Measurements from ENCODE around the gene LRRC25.
"Not testable (repeated sequence)": the region's sequence is repeated elsewhere in the genome, so short reads cannot be mapped to it uniquely, and the experiment has no call there.

Gene LRRC25

DNA sequence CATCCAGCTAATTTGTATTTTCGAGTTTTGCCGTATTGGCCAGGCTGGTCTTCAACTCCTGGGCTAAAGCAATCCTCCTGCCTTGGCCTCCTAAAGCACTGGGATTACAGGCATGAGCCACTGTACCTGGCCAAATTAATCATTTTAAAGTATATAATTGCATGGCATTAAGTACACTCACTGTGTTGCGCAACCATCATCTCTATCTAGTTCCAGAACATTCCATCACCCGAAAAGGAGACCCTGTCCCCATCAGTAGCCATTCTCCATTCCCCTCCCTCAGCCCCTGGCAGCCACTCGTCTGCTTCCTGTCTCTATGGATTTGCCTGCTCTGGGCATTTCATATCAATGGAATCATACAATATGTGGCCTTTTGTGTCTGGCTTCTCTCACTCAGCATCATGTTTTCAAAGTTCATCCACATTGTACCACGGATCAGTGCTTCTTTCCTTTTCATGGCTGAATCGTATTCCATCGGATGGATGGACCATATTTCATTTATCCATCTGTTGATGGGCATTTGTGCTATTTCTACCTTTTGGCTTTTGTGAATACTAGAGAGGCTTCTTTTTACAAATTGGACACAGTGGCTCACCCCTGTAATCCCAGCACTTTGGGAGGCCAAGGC, 43.9 kb downstream of the LRRC25 start:
- no peak overlapping the region for H3K4me3 ChIP-seq (ENCODE audit: low read depth, low read length)
- no peak for DNase-seq (ENCODE audit: low read depth)
- TF ChIP-seq, protein P1, sequence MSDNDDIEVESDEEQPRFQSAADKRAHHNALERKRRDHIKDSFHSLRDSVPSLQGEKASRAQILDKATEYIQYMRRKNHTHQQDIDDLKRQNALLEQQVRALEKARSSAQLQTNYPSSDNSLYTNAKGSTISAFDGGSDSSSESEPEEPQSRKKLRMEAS (IDR thresholded peaks at IDR 0.05; ENCODE audit: low read depth, low read length) = no peak
- TF ChIP-seq POLR2A (IDR thresholded peaks at IDR 0.05; ENCODE audit: extremely low read depth, insufficient read length) = no peak
- TF ChIP-seq MYC (IDR thresholded peaks at IDR 0.05; ENCODE audit: low read depth, low read length) = no peak
- TF ChIP-seq, protein P2, sequence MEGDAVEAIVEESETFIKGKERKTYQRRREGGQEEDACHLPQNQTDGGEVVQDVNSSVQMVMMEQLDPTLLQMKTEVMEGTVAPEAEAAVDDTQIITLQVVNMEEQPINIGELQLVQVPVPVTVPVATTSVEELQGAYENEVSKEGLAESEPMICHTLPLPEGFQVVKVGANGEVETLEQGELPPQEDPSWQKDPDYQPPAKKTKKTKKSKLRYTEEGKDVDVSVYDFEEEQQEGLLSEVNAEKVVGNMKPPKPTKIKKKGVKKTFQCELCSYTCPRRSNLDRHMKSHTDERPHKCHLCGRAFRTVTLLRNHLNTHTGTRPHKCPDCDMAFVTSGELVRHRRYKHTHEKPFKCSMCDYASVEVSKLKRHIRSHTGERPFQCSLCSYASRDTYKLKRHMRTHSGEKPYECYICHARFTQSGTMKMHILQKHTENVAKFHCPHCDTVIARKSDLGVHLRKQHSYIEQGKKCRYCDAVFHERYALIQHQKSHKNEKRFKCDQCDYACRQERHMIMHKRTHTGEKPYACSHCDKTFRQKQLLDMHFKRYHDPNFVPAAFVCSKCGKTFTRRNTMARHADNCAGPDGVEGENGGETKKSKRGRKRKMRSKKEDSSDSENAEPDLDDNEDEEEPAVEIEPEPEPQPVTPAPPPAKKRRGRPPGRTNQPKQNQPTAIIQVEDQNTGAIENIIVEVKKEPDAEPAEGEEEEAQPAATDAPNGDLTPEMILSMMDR (IDR thresholded peaks at IDR 0.05; ENCODE audit: low read depth, low read length) = no peak

DNA sequence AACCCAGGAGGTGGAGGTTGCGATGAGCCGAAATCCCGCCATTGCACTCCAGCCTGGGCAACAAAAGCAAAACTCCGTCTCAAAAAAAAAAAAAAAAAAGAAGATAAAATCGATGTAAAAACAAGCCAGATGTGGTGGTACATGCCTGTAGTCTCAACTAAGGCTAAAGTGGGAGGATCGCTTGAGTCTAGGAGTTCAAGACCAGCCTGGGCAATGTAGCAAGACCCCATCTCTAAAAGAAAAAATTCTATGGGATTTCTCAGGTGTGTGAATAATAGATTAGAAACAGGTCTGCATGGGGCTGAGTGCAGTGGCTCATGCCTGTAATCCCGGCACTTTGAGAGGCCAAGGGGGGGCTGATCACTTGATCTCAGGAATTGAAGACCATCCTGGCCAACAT, 45.9 kb downstream of the LRRC25 start:
- TF ChIP-seq, protein P2 (IDR thresholded peaks at IDR 0.05; ENCODE audit: low read depth, low read length) = no peak
- no peak for TF ChIP-seq MYC (IDR thresholded peaks at IDR 0.05; ENCODE audit: low read depth, low read length)
- TF ChIP-seq, protein P1 (IDR thresholded peaks at IDR 0.05; ENCODE audit: low read depth, low read length) = no peak
- DNase-seq (ENCODE audit: low read depth) = no peak
- no peak overlapping the region for H3K4me3 ChIP-seq (ENCODE audit: low read depth, low read length)

DNA sequence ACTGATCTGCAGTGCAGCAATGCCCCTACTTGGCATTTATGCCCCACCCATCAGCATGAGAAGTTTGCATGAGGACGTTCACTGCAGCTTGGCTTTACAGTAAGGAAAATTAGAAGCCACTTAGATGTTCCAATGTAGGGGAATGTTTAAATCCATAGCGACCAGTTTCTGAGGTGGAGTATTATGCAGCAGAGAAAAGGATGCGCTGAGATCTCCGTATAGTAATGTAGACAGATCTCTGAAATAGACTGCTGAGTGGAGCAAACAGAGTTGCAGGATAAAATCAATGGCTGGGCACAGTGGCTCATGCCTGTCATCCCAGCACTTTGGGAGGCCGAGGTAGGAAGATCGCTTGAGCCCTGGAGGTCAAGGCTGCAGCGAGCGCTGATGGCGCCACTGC, 46.9 kb downstream of the LRRC25 start:
- TF ChIP-seq, protein P2 (IDR thresholded peaks at IDR 0.05; ENCODE audit: low read depth, low read length) = no peak
- TF ChIP-seq POLR2A (IDR thresholded peaks at IDR 0.05; ENCODE audit: extremely low read depth, insufficient read length) = no peak
- no peak for TF ChIP-seq MYC (IDR thresholded peaks at IDR 0.05; ENCODE audit: low read depth, low read length)
- TF ChIP-seq, protein P1 (IDR thresholded peaks at IDR 0.05; ENCODE audit: low read depth, low read length) = no peak
- no peak for DNase-seq (ENCODE audit: low read depth)
- no peak overlapping the region for H3K4me3 ChIP-seq (ENCODE audit: low read depth, low read length)

DNA sequence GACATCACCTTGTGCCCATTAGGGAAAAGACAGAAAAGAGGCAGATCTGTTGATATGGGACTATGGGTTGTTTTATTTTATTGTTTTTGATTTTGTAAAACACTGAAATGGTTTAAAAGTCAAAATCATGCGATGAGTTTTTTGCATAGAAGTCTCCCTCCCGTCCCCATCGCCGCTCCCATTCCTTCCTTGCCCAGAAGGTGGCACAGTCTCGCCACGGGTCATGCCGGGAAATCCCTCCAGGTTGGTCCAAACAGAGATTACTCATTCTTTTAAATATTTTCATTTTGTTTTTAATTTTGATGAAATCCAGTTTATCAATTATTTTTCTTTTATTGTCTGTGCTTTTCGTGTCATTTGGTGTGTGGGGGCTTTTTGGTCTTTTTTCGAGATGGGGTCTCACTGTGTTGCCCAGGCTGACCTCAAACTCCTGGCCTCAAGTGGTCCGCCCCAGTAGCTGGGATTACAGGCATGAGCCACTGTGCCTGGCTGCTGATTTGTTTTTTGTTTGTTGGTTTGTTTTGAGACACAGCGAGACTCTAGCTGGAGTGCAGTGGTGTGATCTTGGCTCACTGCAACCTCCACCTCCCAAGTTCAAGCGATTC, 47.8 kb downstream of the LRRC25 start:
- DNase-seq (ENCODE audit: low read depth) = peak; percentile 56
- no peak overlapping the region for H3K4me3 ChIP-seq (ENCODE audit: low read depth, low read length)
- TF ChIP-seq, protein P1 (IDR thresholded peaks at IDR 0.05; ENCODE audit: low read depth, low read length) = no peak
- TF ChIP-seq, protein P2 (IDR thresholded peaks at IDR 0.05; ENCODE audit: low read depth, low read length) = peak; percentile 66

DNA sequence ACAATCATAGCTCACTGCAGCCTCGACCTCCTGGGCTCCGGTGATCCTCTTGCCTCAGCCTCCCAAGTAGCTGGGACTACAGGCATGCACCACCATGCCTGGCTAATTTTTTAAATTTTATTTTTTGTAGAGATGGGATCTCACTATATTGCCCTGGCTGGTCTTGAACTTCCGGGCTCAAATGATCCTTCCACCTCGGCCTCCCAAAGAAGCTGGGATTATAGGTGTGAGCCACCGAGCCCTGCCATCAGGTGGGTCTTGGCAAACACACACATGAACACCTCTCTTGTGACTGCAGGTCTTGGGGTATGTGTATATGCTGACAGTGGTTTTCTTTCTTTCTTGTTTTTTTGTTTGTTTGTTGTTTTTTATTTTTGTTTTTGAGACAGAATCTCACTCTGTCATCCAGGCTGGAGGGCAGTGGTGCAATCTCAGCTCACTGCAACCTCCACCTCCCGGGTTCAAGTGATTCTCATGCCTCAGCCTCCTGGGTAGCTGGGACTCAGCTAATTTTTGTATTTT, 48.5 kb downstream of the LRRC25 start:
- not testable (repeated sequence) for H3K4me3 ChIP-seq (ENCODE audit: low read depth, low read length); DNase-seq (ENCODE audit: low read depth)

DNA sequence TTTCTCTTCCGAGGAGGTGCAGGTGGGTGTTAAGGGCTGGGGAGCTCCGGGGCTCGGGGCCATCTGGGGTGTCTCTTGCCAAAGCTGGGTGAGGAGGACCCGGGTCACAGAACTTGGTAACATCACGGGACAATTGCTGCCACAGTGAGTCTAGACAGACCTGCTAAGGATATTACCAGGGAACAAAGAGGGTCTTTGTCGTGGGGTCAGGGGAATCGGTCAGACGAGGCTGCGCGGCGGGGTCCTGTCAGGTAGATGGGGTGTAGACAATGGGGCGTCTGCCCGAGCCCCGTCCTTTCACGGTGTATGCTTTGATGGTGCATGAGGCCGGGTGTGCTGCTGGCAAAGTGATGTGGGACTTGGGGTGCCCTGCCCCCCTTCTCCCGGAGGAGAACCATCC, 49.3 kb downstream of the LRRC25 start:
- DNase-seq (ENCODE audit: low read depth) = no peak
- TF ChIP-seq, protein P1 (IDR thresholded peaks at IDR 0.05; ENCODE audit: low read depth, low read length) = no peak
- TF ChIP-seq POLR2A (IDR thresholded peaks at IDR 0.05; ENCODE audit: extremely low read depth, insufficient read length) = no peak
- TF ChIP-seq, protein P2 (IDR thresholded peaks at IDR 0.05; ENCODE audit: low read depth, low read length) = no peak
- no peak for TF ChIP-seq MYC (IDR thresholded peaks at IDR 0.05; ENCODE audit: low read depth, low read length)
- no peak overlapping the region for H3K4me3 ChIP-seq (ENCODE audit: low read depth, low read length)
